IPS-20b (cell line): Measurements from ENCODE around the gene NOC4L.

Source experiments
- H3K27ac ChIP-seq: one replicate; pipeline ENCODE4 v1.5.1; 2013; ENCODE audit warnings: low read length
- H3K27me3 ChIP-seq: 2 replicates; pipeline ENCODE4 v1.6.1; 2013; ENCODE audit warnings: mild to moderate bottlenecking, low read length, inconsistent platforms; ENCODE audit not compliant: insufficient read depth
- H3K36me3 ChIP-seq: 2 replicates; pipeline ENCODE4 v1.6.1; 2013; ENCODE audit warnings: low read depth, mild to moderate bottlenecking, inconsistent platforms, low read length, moderate library complexity; ENCODE audit not compliant: insufficient read depth
- H3K4me1 ChIP-seq: 2 replicates; pipeline ENCODE4 v1.6.1; 2013; ENCODE audit warnings: mild to moderate bottlenecking, control low read depth, inconsistent platforms, low read length, moderate library complexity; ENCODE audit not compliant: insufficient read depth
- H3K4me3 ChIP-seq: 2 replicates; pipeline ENCODE4 v1.5.1; 2013; ENCODE audit warnings: mild to moderate bottlenecking, low read length, inconsistent platforms
- H3K9ac ChIP-seq: 2 replicates; pipeline ENCODE4 v1.6.1; 2013; ENCODE audit warnings: low read depth, mild to moderate bottlenecking, inconsistent platforms, low read length, moderate library complexity
- H3K9me3 ChIP-seq: 2 replicates; pipeline ENCODE4 v1.6.1; 2013; ENCODE audit warnings: mild to moderate bottlenecking, low read depth, low read length, inconsistent platforms; ENCODE audit not compliant: insufficient read depth

NOC4L gene

GRCh38 chr12:132154341-132154761 lies 10.1 kb downstream of the NOC4L start:
- no peak overlapping the region for H3K27ac ChIP-seq
- H3K9me3 ChIP-seq: peaks cover 18% of the 10 kb centered on the region
- no peaks in the 10 kb centered on the region; the same call in 1 of the 2 replicates for H3K27me3 ChIP-seq
- H3K9ac ChIP-seq: no peak overlapping the region
- H3K4me1 ChIP-seq: no peaks in the 10 kb centered on the region
- peaks cover 31% of the 10 kb centered on the region for H3K36me3 ChIP-seq
- no peak overlapping the region for H3K4me3 ChIP-seq

GRCh38 chr12:132154941-132155770 lies 10.9 kb downstream of the NOC4L start:
- Histone ChIP-seq H3K36me3 (peaks cover 27% of the 10 kb centered on the region), H3K4me1 (no peaks in the 10 kb centered on the region), H3K27ac (no peak overlapping the region), H3K9me3 (peaks cover 15% of the 10 kb centered on the region), H3K4me3 (no peak overlapping the region), H3K9ac (no peak overlapping the region), H3K27me3 (no peaks in the 10 kb centered on the region; the same call in 1 of the 2 replicates)

GRCh38 chr12:132155771-132156572 lies 11.7 kb downstream of the NOC4L start:
- Histone ChIP-seq H3K36me3 (peaks cover 27% of the 10 kb centered on the region), H3K9me3 (peaks cover 15% of the 10 kb centered on the region), H3K9ac (no peak overlapping the region), H3K27me3 (no peaks in the 10 kb centered on the region; the same call in 1 of the 2 replicates), H3K4me1 (no peaks in the 10 kb centered on the region), H3K4me3 (no peak overlapping the region), H3K27ac (no peak overlapping the region)

- peaks cover under 1% of the 10 kb centered on the region; the same call in 1 of the 2 replicates for H3K27me3 ChIP-seq
- no peak overlapping the region for H3K27ac ChIP-seq
- H3K4me3 ChIP-seq: no peak overlapping the region; the same call in 1 of the 2 replicates
- peaks cover 27% of the 10 kb centered on the region for H3K36me3 ChIP-seq
- peaks cover 15% of the 10 kb centered on the region for H3K9me3 ChIP-seq
- H3K4me1 ChIP-seq: no peaks in the 10 kb centered on the region
- no peak overlapping the region for H3K9ac ChIP-seq
Observed at GRCh38 chr12:132156573-132157325, 12.5 kb downstream of the NOC4L start.

- H3K27ac ChIP-seq: no peak overlapping the region
Observed at GRCh38 chr12:132157733-132158409, 13.6 kb downstream of the NOC4L start.

GRCh38 chr12:132158677-132159554 lies 14.7 kb downstream of the NOC4L start:
- Histone ChIP-seq H3K9ac (no peak overlapping the region), H3K36me3 (peaks cover 27% of the 10 kb centered on the region), H3K4me3 (no peak overlapping the region), H3K9me3 (peaks cover 15% of the 10 kb centered on the region), H3K27ac (no peak overlapping the region), H3K4me1 (no peaks in the 10 kb centered on the region), H3K27me3 (peaks cover 22% of the 10 kb centered on the region)

More at GRCh38 chr12:132157733-132158409, 13.6 kb downstream of the NOC4L start:
- Histone ChIP-seq H3K9me3 (peaks cover 15% of the 10 kb centered on the region), H3K9ac (no peak overlapping the region), H3K36me3 (peaks cover 27% of the 10 kb centered on the region), H3K27me3 (peaks cover 12% of the 10 kb centered on the region), H3K4me3 (no peak overlapping the region), H3K4me1 (no peaks in the 10 kb centered on the region)

GRCh38 chr12:132159555-132160003 lies 15.3 kb downstream of the NOC4L start:
- Histone ChIP-seq H3K4me3 (no peak overlapping the region), H3K36me3 (peaks cover 27% of the 10 kb centered on the region), H3K27me3 (peaks cover 29% of the 10 kb centered on the region), H3K9ac (no peak overlapping the region), H3K27ac (no peak overlapping the region), H3K9me3 (peaks cover 15% of the 10 kb centered on the region), H3K4me1 (no peaks in the 10 kb centered on the region)

GRCh38 chr12:132160016-132160415 lies 15.8 kb downstream of the NOC4L start:
- Histone ChIP-seq H3K4me3 (no peak overlapping the region), H3K27ac (no peak overlapping the region), H3K27me3 (peaks cover 29% of the 10 kb centered on the region), H3K36me3 (peaks cover 27% of the 10 kb centered on the region), H3K9ac (no peak overlapping the region), H3K4me1 (no peaks in the 10 kb centered on the region), H3K9me3 (peaks cover 15% of the 10 kb centered on the region)

GRCh38 chr12:132160601-132161035 lies 16.4 kb downstream of the NOC4L start:
- H3K9ac ChIP-seq: no peak overlapping the region
- H3K27me3 ChIP-seq: peaks cover 29% of the 10 kb centered on the region
- H3K9me3 ChIP-seq: peaks cover 15% of the 10 kb centered on the region
- H3K4me1 ChIP-seq: no peaks in the 10 kb centered on the region
- no peak overlapping the region for H3K27ac ChIP-seq
- H3K36me3 ChIP-seq: peaks cover 27% of the 10 kb centered on the region
- no peak overlapping the region for H3K4me3 ChIP-seq

GRCh38 chr12:132161036-132161781 lies 17.0 kb downstream of the NOC4L start:
- peaks cover 21% of the 10 kb centered on the region for H3K36me3 ChIP-seq
- H3K27ac ChIP-seq: no peak overlapping the region
- H3K4me3 ChIP-seq: no peak overlapping the region

More at GRCh38 chr12:132161036-132161781, 17.0 kb downstream of the NOC4L start:
- Histone ChIP-seq H3K9ac (no peak overlapping the region), H3K27me3 (peaks cover 29% of the 10 kb centered on the region), H3K4me1 (no peaks in the 10 kb centered on the region), H3K9me3 (peaks cover 11% of the 10 kb centered on the region)
